Glutamatergic neuron (in vitro differentiated cells): ENCODE data around the gene FRMD4A. TPM values are rescaled to one million over a fixed set of nuclear protein-coding genes. Genes with fewer than 3 reads are reported as not detected.

Experiments used
- DNase-seq: peaks from one replicate; pipeline ENCODE4 v3.0.0; 2022
- H3K27ac Mint-ChIP-seq: one replicate; pipeline ENCODE4 v1.8.0; 2020; ENCODE audit warnings: mild to moderate bottlenecking, mixed read lengths, inconsistent platforms; ENCODE audit not compliant: unreplicated experiment
- H3K27me3 Mint-ChIP-seq: one replicate; pipeline ENCODE4 v1.8.0; 2020; ENCODE audit warnings: mild to moderate bottlenecking, moderate library complexity, mixed read lengths, inconsistent platforms; ENCODE audit not compliant: unreplicated experiment
- H3K36me3 Mint-ChIP-seq: one replicate; pipeline ENCODE4 v1.8.0; 2020; ENCODE audit warnings: mild to moderate bottlenecking, mixed read lengths, inconsistent platforms; ENCODE audit not compliant: unreplicated experiment
- H3K4me1 Mint-ChIP-seq: one replicate; pipeline ENCODE4 v1.8.0; 2020; ENCODE audit warnings: mild to moderate bottlenecking, low read depth, mixed read lengths, inconsistent platforms; ENCODE audit not compliant: unreplicated experiment
- H3K4me3 Mint-ChIP-seq: one replicate; pipeline ENCODE4 v1.8.0; 2020; ENCODE audit warnings: mild to moderate bottlenecking, mixed read lengths, inconsistent platforms; ENCODE audit not compliant: unreplicated experiment
- H3K9me3 Mint-ChIP-seq: one replicate; pipeline ENCODE4 v1.8.0; 2020; ENCODE audit warnings: mild to moderate bottlenecking, moderate library complexity, mixed read lengths, inconsistent platforms; ENCODE audit not compliant: unreplicated experiment
- total RNA-seq: library from RNA; stranded (reverse); fragmentation: NEBNext Ultra II Directional; extraction: Animal tissue kit (Norgen Biotek cat#: 25700); gene quantifications from one replicate; pipeline ENCODE4 v1.2.1, GENCODE V29; 2021; ENCODE audit not compliant: unreplicated experiment
- TF ChIP-seq, protein P1 (sequence below): fragments of 200-600 bp; sonication (generic); IDR thresholded peaks from one replicate; pipeline ENCODE4 v1.5.0; 2021; ENCODE audit not compliant: partially characterized antibody, unreplicated experiment

Gene FRMD4A
- total RNA-seq, 1 donor from 2014 or later: 70.6 TPM

DNA sequence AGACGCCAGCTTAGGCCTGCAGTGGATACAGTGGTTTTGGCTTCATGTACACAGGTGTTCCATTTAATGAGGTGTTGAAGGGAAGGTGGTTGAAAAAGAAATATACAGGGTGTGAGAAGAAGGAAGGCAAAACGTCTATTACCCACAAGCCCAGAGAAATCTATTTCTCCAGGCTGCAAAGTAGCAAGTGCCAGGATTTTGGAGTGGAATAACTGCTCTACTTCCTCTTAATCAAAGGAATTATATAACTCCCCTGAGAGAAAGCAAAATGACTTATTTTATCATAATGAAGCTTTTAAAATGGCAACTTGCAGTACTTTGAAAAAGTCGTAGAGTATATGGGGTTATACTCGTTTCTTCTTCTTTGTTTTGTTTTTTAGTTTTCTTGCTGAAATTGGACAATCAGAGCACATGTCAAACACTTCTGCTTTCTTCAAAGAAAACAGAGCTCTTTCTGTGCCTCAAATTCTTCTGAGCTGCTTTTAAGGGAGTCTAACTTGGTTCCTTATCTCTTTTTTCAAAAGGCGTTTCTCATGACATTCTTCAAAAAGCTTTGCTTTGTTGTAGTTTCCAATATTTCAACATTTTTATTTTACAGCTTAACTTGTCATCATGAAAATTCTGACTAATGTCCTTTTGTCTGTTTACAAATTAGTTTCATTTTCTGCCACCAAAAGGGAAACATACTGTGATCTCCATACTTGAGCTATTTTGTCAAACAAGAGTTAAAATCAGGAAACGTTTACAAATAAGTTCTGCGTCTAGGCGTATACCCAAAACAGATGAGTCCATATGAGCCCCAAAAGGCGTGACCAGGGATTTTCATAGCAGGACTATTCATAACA, 289.7 kb downstream of the FRMD4A start:
- Mint-ChIP-seq H3K9me3 (peaks cover 2% of the 10 kb centered on the region), H3K27me3 (peaks cover 3% of the 10 kb centered on the region), H3K36me3 (no peaks in the 10 kb centered on the region), H3K4me1 (peaks cover 2% of the 10 kb centered on the region), H3K4me3 (no peak overlapping the region), H3K27ac (no peak overlapping the region)
- DNase-seq: no peak
- TF ChIP-seq, protein P1, sequence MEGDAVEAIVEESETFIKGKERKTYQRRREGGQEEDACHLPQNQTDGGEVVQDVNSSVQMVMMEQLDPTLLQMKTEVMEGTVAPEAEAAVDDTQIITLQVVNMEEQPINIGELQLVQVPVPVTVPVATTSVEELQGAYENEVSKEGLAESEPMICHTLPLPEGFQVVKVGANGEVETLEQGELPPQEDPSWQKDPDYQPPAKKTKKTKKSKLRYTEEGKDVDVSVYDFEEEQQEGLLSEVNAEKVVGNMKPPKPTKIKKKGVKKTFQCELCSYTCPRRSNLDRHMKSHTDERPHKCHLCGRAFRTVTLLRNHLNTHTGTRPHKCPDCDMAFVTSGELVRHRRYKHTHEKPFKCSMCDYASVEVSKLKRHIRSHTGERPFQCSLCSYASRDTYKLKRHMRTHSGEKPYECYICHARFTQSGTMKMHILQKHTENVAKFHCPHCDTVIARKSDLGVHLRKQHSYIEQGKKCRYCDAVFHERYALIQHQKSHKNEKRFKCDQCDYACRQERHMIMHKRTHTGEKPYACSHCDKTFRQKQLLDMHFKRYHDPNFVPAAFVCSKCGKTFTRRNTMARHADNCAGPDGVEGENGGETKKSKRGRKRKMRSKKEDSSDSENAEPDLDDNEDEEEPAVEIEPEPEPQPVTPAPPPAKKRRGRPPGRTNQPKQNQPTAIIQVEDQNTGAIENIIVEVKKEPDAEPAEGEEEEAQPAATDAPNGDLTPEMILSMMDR: no peak

GRCh38 chr10:14039968-14040668, 290.6 kb downstream of the FRMD4A start:
- Mint-ChIP-seq H3K9me3 (peaks cover 2% of the 10 kb centered on the region), H3K4me3 (no peak overlapping the region), H3K27me3 (peaks cover 3% of the 10 kb centered on the region), H3K27ac (no peak overlapping the region), H3K4me1 (peaks cover 2% of the 10 kb centered on the region), H3K36me3 (no peaks in the 10 kb centered on the region)
- TF ChIP-seq, protein P1: no peak
- no peak for DNase-seq

DNA sequence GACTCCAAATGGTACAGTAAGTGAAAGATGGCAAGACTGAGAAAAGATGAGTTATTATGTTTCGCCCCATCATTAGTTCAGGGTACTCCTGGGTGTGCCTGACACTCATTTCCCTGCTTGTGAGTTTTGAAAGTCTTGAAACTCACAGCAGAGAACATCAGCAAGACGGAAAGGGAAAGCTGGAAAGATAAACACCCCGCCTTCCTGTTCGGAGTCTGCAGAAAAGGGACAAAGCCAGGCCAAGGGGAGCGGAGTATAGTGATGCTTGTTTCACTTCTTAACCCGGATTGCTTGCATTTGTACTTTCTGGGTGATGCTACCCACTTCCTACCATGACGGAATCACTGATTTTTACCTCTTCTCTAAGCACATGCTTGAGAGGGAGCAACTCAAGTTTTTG, 294.5 kb downstream of the FRMD4A start:
- Mint-ChIP-seq H3K36me3 (no peaks in the 10 kb centered on the region), H3K27ac (no peak overlapping the region), H3K9me3 (peaks cover 2% of the 10 kb centered on the region), H3K27me3 (no peaks in the 10 kb centered on the region), H3K4me1 (peaks cover 2% of the 10 kb centered on the region), H3K4me3 (no peak overlapping the region)
- TF ChIP-seq, protein P1: no peak
- DNase-seq: no peak

DNA sequence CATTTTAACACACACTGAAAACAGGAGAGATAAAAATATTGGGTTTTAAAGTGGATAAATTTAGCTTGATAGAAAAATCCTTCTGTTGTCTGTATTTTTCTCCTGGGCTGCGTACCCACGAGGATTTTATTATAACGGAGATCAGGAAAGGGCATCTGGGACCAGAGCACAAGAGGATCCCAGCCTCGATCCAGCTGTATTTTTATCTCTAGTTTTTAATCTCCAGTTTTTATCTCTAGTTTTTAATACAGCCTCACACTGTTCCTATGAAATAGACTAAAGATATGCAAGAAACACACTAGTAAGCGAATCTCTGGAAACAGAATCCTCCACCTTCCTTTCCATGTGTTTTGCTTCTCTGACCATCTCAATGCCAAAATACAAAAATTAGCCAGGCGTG, 295.2 kb downstream of the FRMD4A start:
- TF ChIP-seq, protein P1: no peak
- no peaks in the 10 kb centered on the region for H3K27me3 Mint-ChIP-seq
- DNase-seq: no peak
- H3K9me3 Mint-ChIP-seq: peaks cover 2% of the 10 kb centered on the region
- peaks cover 4% of the 10 kb centered on the region for H3K36me3 Mint-ChIP-seq
- peaks cover 5% of the 10 kb centered on the region for H3K4me1 Mint-ChIP-seq
- H3K27ac Mint-ChIP-seq: no peak overlapping the region
- no peak overlapping the region for H3K4me3 Mint-ChIP-seq
